Epidermal melanocyte (primary cell): Measurements from ENCODE around the gene BTG4.

ENCODE experiments used
- DNase-seq: peaks from one replicate; pipeline ENCODE4 v3.0.0; 2011; ENCODE audit warnings: low spot score; ENCODE audit not compliant: insufficient read length

Gene BTG4

GRCh38 chr11:111537336-111537860 lies 25.2 kb upstream of the BTG4 start:
- DNase-seq: no peak

- no peak for DNase-seq
These were observed 23.1 kb upstream of the BTG4 start for GRCh38 chr11:111535281-111535680.

- no peak for DNase-seq
These were observed 20.2 kb upstream of the BTG4 start for GRCh38 chr11:111532365-111532709.

- no peak for DNase-seq
These were observed 19.6 kb upstream of the BTG4 start for GRCh38 chr11:111531687-111532364.

GRCh38 chr11:111531136-111531535 lies 18.9 kb upstream of the BTG4 start:
- no peak for DNase-seq

- no peak for DNase-seq
These were observed 17.9 kb upstream of the BTG4 start for GRCh38 chr11:111530091-111530490.

- DNase-seq: no peak
These were observed 16.4 kb upstream of the BTG4 start for GRCh38 chr11:111528557-111528956.

GRCh38 chr11:111527279-111527678 lies 15.1 kb upstream of the BTG4 start:
- DNase-seq: no peak

- no peak for DNase-seq
These were observed 14.3 kb upstream of the BTG4 start for GRCh38 chr11:111526501-111526900.

GRCh38 chr11:111525456-111525855 lies 13.3 kb upstream of the BTG4 start:
- no peak for DNase-seq

GRCh38 chr11:111524056-111524455 lies 11.9 kb upstream of the BTG4 start:
- no peak for DNase-seq

- DNase-seq: no peak
These were observed 11.2 kb upstream of the BTG4 start for GRCh38 chr11:111523343-111523742.

GRCh38 chr11:111522426-111522825 lies 10.2 kb upstream of the BTG4 start:
- DNase-seq: no peak

- DNase-seq: no peak
These were observed 8.9 kb upstream of the BTG4 start for GRCh38 chr11:111521135-111521534.

GRCh38 chr11:111520560-111520959 lies 8.4 kb upstream of the BTG4 start:
- DNase-seq: no peak

GRCh38 chr11:111518668-111519067 lies 6.5 kb upstream of the BTG4 start:
- DNase-seq: no peak

GRCh38 chr11:111515591-111515990 lies 3.4 kb upstream of the BTG4 start:
- DNase-seq: no peak

- DNase-seq: no peak
These were observed 2.2 kb upstream of the BTG4 start, which contains the start of gene HOATZ for GRCh38 chr11:111514216-111515031. Gene HOATZ (plus strand): TSS chr11:111514778. CDS start chr11:111514785, 7 bp downstream.

- no peak for DNase-seq
These were observed 1.0 kb upstream of the BTG4 start for GRCh38 chr11:111513240-111513605.

GRCh38 chr11:111510311-111510710 lies 1.9 kb downstream of the BTG4 start:
- no peak for DNase-seq

GRCh38 chr11:111502611-111503010 lies 9.6 kb downstream of the BTG4 start:
- DNase-seq: no peak

GRCh38 chr11:111500481-111500880 lies 11.7 kb downstream of the BTG4 start:
- DNase-seq: no peak

GRCh38 chr11:111499483-111499882 lies 12.7 kb downstream of the BTG4 start:
- DNase-seq: no peak
